ENCODE results near the gene SNAPC2. TPM values are rescaled to one million over a fixed set of nuclear protein-coding genes. Genes with fewer than 3 reads are reported as not detected.
A peak's percentile ranks its signal among the peaks of the same experiment; 100 is the strongest.

SNAPC2 gene
- 10 to 100 TPM; 18.7 to 20.2 TPM for total RNA-seq

GRCh38 chr19:7919610-7920518 is at the start of gene SNAPC2:
Gene SNAPC2, plus strand, starts transcription at chr19:7920338. Its CDS starts 29 bp downstream, at chr19:7920367.
- Mint-ChIP-seq H3K27me3 (peaks cover 22% of the 10 kb centered on the region), H3K36me3 (peaks cover 3% of the 10 kb centered on the region), H3K9me3 (no peaks in the 10 kb centered on the region), H3K4me3 (peak within 1 kb of the TSS; percentile 83), H3K27ac (peak within 1 kb of the TSS; percentile 84), H3K4me1 (ENCODE audit: low read depth) (peaks cover 33% of the 10 kb centered on the region)
- peak; percentile 98 for DNase-seq
- ChIA-PET POLR2A (interaction anchor here (0.9 to 1.7 kb wide), 4 partner anchors 13 to 24 kb away, joined by 3 to 7 read pairs (median 6); partner anchors contain the start of genes MAP2K7 and TIMM44), CTCF (interaction anchor here (0.5 to 3.5 kb wide), 9 partner anchors 9 to 566 kb away, joined by 3 to 28 read pairs (median 6); partner anchors contain the start of genes MAP2K7 and TIMM44)
- intact Hi-C loops (cut with micrococcal nuclease) = loop anchor here (1.0 to 5.0 kb wide), 5 partner anchors 17 to 283 kb away; partner anchors contain the start of genes MAP2K7, STXBP2 and TIMM44

- peaks cover 36% of the 10 kb centered on the region for H3K4me1 Mint-ChIP-seq (ENCODE audit: low read depth)
- CTCF ChIA-PET = no interaction called here
- H3K27me3 Mint-ChIP-seq = peaks cover 21% of the 10 kb centered on the region
- no peaks in the 10 kb centered on the region for H3K9me3 Mint-ChIP-seq
- no peaks in the 10 kb centered on the region for H3K36me3 Mint-ChIP-seq
- H3K4me3 Mint-ChIP-seq = no peak overlapping the region
- intact Hi-C loops (cut with micrococcal nuclease) = no loop called here
- DNase-seq = peak; percentile 81
- H3K27ac Mint-ChIP-seq = no peak overlapping the region
- POLR2A ChIA-PET = no interaction called here
Measured at GRCh38 chr19:7870571-7871436, 49.3 kb upstream of the SNAPC2 start.

- H3K9me3 Mint-ChIP-seq = no peaks in the 10 kb centered on the region
- H3K36me3 Mint-ChIP-seq = no peaks in the 10 kb centered on the region
- no peak overlapping the region for H3K4me3 Mint-ChIP-seq
- intact Hi-C loops (cut with micrococcal nuclease) = no loop called here
- POLR2A ChIA-PET = no interaction called here
- CTCF ChIA-PET = no interaction called here
- H3K27me3 Mint-ChIP-seq = peaks cover 21% of the 10 kb centered on the region
- H3K4me1 Mint-ChIP-seq (ENCODE audit: low read depth) = peaks cover 36% of the 10 kb centered on the region
- DNase-seq = peak; percentile 91
- H3K27ac Mint-ChIP-seq = no peak overlapping the region
Measured at GRCh38 chr19:7871437-7872305, 48.5 kb upstream of the SNAPC2 start.

GRCh38 chr19:7872306-7873204 is 47.6 kb upstream of the SNAPC2 start:
- intact Hi-C loops (cut with micrococcal nuclease) = no loop called here
- Mint-ChIP-seq H3K27me3 (peaks cover 21% of the 10 kb centered on the region), H3K9me3 (no peaks in the 10 kb centered on the region), H3K27ac (no peak overlapping the region), H3K36me3 (no peaks in the 10 kb centered on the region), H3K4me1 (ENCODE audit: low read depth) (peaks cover 36% of the 10 kb centered on the region), H3K4me3 (no peak overlapping the region)
- DNase-seq = no peak
- CTCF ChIA-PET = no interaction called here
- POLR2A ChIA-PET = interaction anchor here (0.7 kb wide), 1 partner anchor 30 kb away, joined by 3 read pairs; no protein-coding TSS in a partner anchor

GRCh38 chr19:7873304-7874075 is 46.6 kb upstream of the SNAPC2 start:
- Mint-ChIP-seq H3K27ac (no peak overlapping the region), H3K4me1 (ENCODE audit: low read depth) (peaks cover 32% of the 10 kb centered on the region), H3K4me3 (peak overlapping the region; percentile 59), H3K27me3 (peaks cover 21% of the 10 kb centered on the region), H3K36me3 (no peaks in the 10 kb centered on the region), H3K9me3 (no peaks in the 10 kb centered on the region)
- intact Hi-C loops (cut with micrococcal nuclease) = no loop called here
- CTCF ChIA-PET = interaction anchor here (0.6 kb wide), 1 partner anchor 21 kb away, joined by 6 read pairs; no protein-coding TSS in a partner anchor
- POLR2A ChIA-PET = interaction anchor here (0.7 kb wide), 1 partner anchor 29 kb away, joined by 3 read pairs; no protein-coding TSS in a partner anchor
- no peak for DNase-seq

GRCh38 chr19:7874076-7874896 is 45.9 kb upstream of the SNAPC2 start, which contains the start of gene PRR36:
Gene PRR36, minus strand, starts transcription at chr19:7874390. Its CDS starts 701 bp downstream, at chr19:7873689.
- H3K27me3 Mint-ChIP-seq = peaks cover 21% of the 10 kb centered on the region
- ChIA-PET CTCF (interaction anchor here (0.6 kb wide), 1 partner anchor 16 kb away, joined by 4 read pairs; no protein-coding TSS in a partner anchor), POLR2A (no interaction called here)
- DNase-seq = peak; percentile 33
- H3K36me3 Mint-ChIP-seq = no peaks in the 10 kb centered on the region
- peaks cover 27% of the 10 kb centered on the region for H3K4me1 Mint-ChIP-seq (ENCODE audit: low read depth)
- H3K9me3 Mint-ChIP-seq = no peaks in the 10 kb centered on the region
- peak within 1 kb of the TSS; percentile 59 for H3K4me3 Mint-ChIP-seq
- H3K27ac Mint-ChIP-seq = no peak within 1 kb of the TSS
- intact Hi-C loops (cut with micrococcal nuclease) = no loop called here

GRCh38 chr19:7874897-7875273 is 45.3 kb upstream of the SNAPC2 start:
- peaks cover 27% of the 10 kb centered on the region for H3K4me1 Mint-ChIP-seq (ENCODE audit: low read depth)
- no peaks in the 10 kb centered on the region for H3K36me3 Mint-ChIP-seq
- ChIA-PET POLR2A (no interaction called here), CTCF (interaction anchor here (0.6 kb wide), 1 partner anchor 16 kb away, joined by 4 read pairs; no protein-coding TSS in a partner anchor)
- DNase-seq = no peak
- peak overlapping the region; percentile 49 for H3K4me3 Mint-ChIP-seq
- no peaks in the 10 kb centered on the region for H3K9me3 Mint-ChIP-seq
- intact Hi-C loops (cut with micrococcal nuclease) = no loop called here
- no peak overlapping the region for H3K27ac Mint-ChIP-seq
- H3K27me3 Mint-ChIP-seq = peaks cover 21% of the 10 kb centered on the region

- POLR2A ChIA-PET = no interaction called here
Measured at GRCh38 chr19:7877249-7877836, 42.8 kb upstream of the SNAPC2 start.

GRCh38 chr19:7879111-7879807 is 40.9 kb upstream of the SNAPC2 start:
- ChIA-PET POLR2A (no interaction called here), CTCF (no interaction called here)
- H3K27ac Mint-ChIP-seq = no peak overlapping the region
- intact Hi-C loops (cut with micrococcal nuclease) = no loop called here
- H3K27me3 Mint-ChIP-seq = peaks cover 1% of the 10 kb centered on the region
- no peaks in the 10 kb centered on the region for H3K36me3 Mint-ChIP-seq
- no peak for DNase-seq
- H3K9me3 Mint-ChIP-seq = peaks cover 2% of the 10 kb centered on the region
- H3K4me1 Mint-ChIP-seq (ENCODE audit: low read depth) = peaks cover 4% of the 10 kb centered on the region
- H3K4me3 Mint-ChIP-seq = no peak overlapping the region

More at GRCh38 chr19:7877249-7877836, 42.8 kb upstream of the SNAPC2 start:
- DNase-seq = no peak
- H3K4me1 Mint-ChIP-seq (ENCODE audit: low read depth) = peaks cover 10% of the 10 kb centered on the region
- CTCF ChIA-PET = interaction anchor here (1.6 kb wide), 1 partner anchor 197 kb away, joined by 4 read pairs; the partner anchor contains the start of gene TRAPPC5
- no peak overlapping the region for H3K27ac Mint-ChIP-seq
- H3K4me3 Mint-ChIP-seq = no peak overlapping the region
- peaks cover 2% of the 10 kb centered on the region for H3K9me3 Mint-ChIP-seq
- intact Hi-C loops (cut with micrococcal nuclease) = no loop called here
- peaks cover 10% of the 10 kb centered on the region for H3K27me3 Mint-ChIP-seq
- H3K36me3 Mint-ChIP-seq = no peaks in the 10 kb centered on the region

All from activated CD4-positive, alpha-beta memory T cell treated with anti-CD3 and anti-CD28 coated beads for 36 hours (primary cell).